ENCODE results near the gene DNAJC25.
"Not testable (repeated sequence)": the region's sequence is repeated elsewhere in the genome, so short reads cannot be mapped to it uniquely, and the experiment has no call there.

DNAJC25 gene

GRCh38 chr9:111613436-111614040 lies 17.6 kb upstream of the DNAJC25 start:
- Mint-ChIP-seq H3K27ac (no peak overlapping the region), H3K36me3 (no peaks in the 10 kb centered on the region), H3K4me1 (no peaks in the 10 kb centered on the region), H3K4me3 (no peak overlapping the region), H3K27me3 (peaks cover 60% of the 10 kb centered on the region), H3K9me3 (no peaks in the 10 kb centered on the region)
- no peak for ATAC-seq

GRCh38 chr9:111615928-111616327 lies 15.2 kb upstream of the DNAJC25 start:
- no peak overlapping the region for H3K27ac Mint-ChIP-seq
- no peaks in the 10 kb centered on the region for H3K36me3 Mint-ChIP-seq
- no peaks in the 10 kb centered on the region for H3K9me3 Mint-ChIP-seq
- no peaks in the 10 kb centered on the region for H3K4me1 Mint-ChIP-seq
- peaks cover 45% of the 10 kb centered on the region for H3K27me3 Mint-ChIP-seq
- ATAC-seq, result no peak
- no peak overlapping the region for H3K4me3 Mint-ChIP-seq

- ATAC-seq, H3K36me3 Mint-ChIP-seq, H3K4me3 Mint-ChIP-seq, H3K27ac Mint-ChIP-seq, H3K9me3 Mint-ChIP-seq, H3K4me1 Mint-ChIP-seq: not testable (repeated sequence)
- H3K27me3 Mint-ChIP-seq, result peaks cover 37% of the 10 kb centered on the region
Measured at GRCh38 chr9:111617349-111617748, 13.8 kb upstream of the DNAJC25 start.

GRCh38 chr9:111621895-111622480 lies 9.1 kb upstream of the DNAJC25 start:
- ATAC-seq, result no peak
- Mint-ChIP-seq H3K36me3 (no peaks in the 10 kb centered on the region), H3K4me1 (no peaks in the 10 kb centered on the region), H3K9me3 (no peaks in the 10 kb centered on the region), H3K27me3 (peaks cover 9% of the 10 kb centered on the region), H3K4me3 (no peak overlapping the region), H3K27ac (no peak overlapping the region)

- H3K36me3 Mint-ChIP-seq, result no peaks in the 10 kb centered on the region
- H3K27me3 Mint-ChIP-seq, result peaks cover 9% of the 10 kb centered on the region
- H3K4me3 Mint-ChIP-seq, result no peak overlapping the region
Measured at GRCh38 chr9:111622626-111623025, 8.5 kb upstream of the DNAJC25 start.

GRCh38 chr9:111627260-111627963 lies 3.7 kb upstream of the DNAJC25 start:
- H3K27me3 Mint-ChIP-seq, result peaks cover 2% of the 10 kb centered on the region
- H3K9me3 Mint-ChIP-seq, result no peaks in the 10 kb centered on the region
- peaks cover 13% of the 10 kb centered on the region for H3K4me1 Mint-ChIP-seq
- no peak for ATAC-seq
- H3K4me3 Mint-ChIP-seq, result no peak overlapping the region
- no peaks in the 10 kb centered on the region for H3K36me3 Mint-ChIP-seq
- H3K27ac Mint-ChIP-seq, result no peak overlapping the region

More at GRCh38 chr9:111622626-111623025, 8.5 kb upstream of the DNAJC25 start:
- ATAC-seq, result no peak
- no peaks in the 10 kb centered on the region for H3K9me3 Mint-ChIP-seq
- H3K27ac Mint-ChIP-seq, result no peak overlapping the region
- H3K4me1 Mint-ChIP-seq, result no peaks in the 10 kb centered on the region

- no peaks in the 10 kb centered on the region for H3K9me3 Mint-ChIP-seq
- ATAC-seq, result no peak
- H3K36me3 Mint-ChIP-seq, result peaks cover 6% of the 10 kb centered on the region
- no peaks in the 10 kb centered on the region for H3K27me3 Mint-ChIP-seq
- H3K4me1 Mint-ChIP-seq, result peaks cover 23% of the 10 kb centered on the region
- no peak overlapping the region for H3K4me3 Mint-ChIP-seq
- no peak overlapping the region for H3K27ac Mint-ChIP-seq
Measured at GRCh38 chr9:111628411-111628810, 2.7 kb upstream of the DNAJC25 start.

- Mint-ChIP-seq H3K4me3 (peak overlapping the region; percentile 95), H3K27ac (peak overlapping the region; percentile 81), H3K9me3 (no peaks in the 10 kb centered on the region), H3K27me3 (no peaks in the 10 kb centered on the region), H3K4me1 (peaks cover 39% of the 10 kb centered on the region), H3K36me3 (peaks cover 17% of the 10 kb centered on the region)
- ATAC-seq, result peak; percentile 52
Measured at GRCh38 chr9:111630182-111630963, 761 bp upstream of the DNAJC25 start.

GRCh38 chr9:111630964-111631213 lies 245 bp upstream of the DNAJC25 start:
- peaks cover 17% of the 10 kb centered on the region for H3K36me3 Mint-ChIP-seq
- peak overlapping the region; percentile 81 for H3K27ac Mint-ChIP-seq
- ATAC-seq, result no peak
- H3K4me1 Mint-ChIP-seq, result peaks cover 41% of the 10 kb centered on the region
- H3K9me3 Mint-ChIP-seq, result no peaks in the 10 kb centered on the region
- no peaks in the 10 kb centered on the region for H3K27me3 Mint-ChIP-seq
- H3K4me3 Mint-ChIP-seq, result peak overlapping the region; percentile 95

GRCh38 chr9:111632060-111632459 lies 926 bp downstream of the DNAJC25 start:
- peak overlapping the region; percentile 95 for H3K4me3 Mint-ChIP-seq
- H3K27me3 Mint-ChIP-seq, result no peaks in the 10 kb centered on the region
- peaks cover 17% of the 10 kb centered on the region for H3K36me3 Mint-ChIP-seq
- ATAC-seq, result no peak
- H3K4me1 Mint-ChIP-seq, result peaks cover 41% of the 10 kb centered on the region
- no peaks in the 10 kb centered on the region for H3K9me3 Mint-ChIP-seq
- H3K27ac Mint-ChIP-seq, result peak overlapping the region; percentile 81

- ATAC-seq, result no peak
- peaks cover 17% of the 10 kb centered on the region for H3K36me3 Mint-ChIP-seq
- H3K27me3 Mint-ChIP-seq, result no peaks in the 10 kb centered on the region
- no peak overlapping the region for H3K27ac Mint-ChIP-seq
- H3K4me1 Mint-ChIP-seq, result peaks cover 41% of the 10 kb centered on the region
- H3K4me3 Mint-ChIP-seq, result peak overlapping the region; percentile 95
- no peaks in the 10 kb centered on the region for H3K9me3 Mint-ChIP-seq
Measured at GRCh38 chr9:111632695-111633388, 1.7 kb downstream of the DNAJC25 start.

- Mint-ChIP-seq H3K4me3 (peak overlapping the region; percentile 95), H3K27me3 (no peaks in the 10 kb centered on the region), H3K4me1 (peaks cover 41% of the 10 kb centered on the region), H3K9me3 (no peaks in the 10 kb centered on the region), H3K27ac (no peak overlapping the region), H3K36me3 (peaks cover 17% of the 10 kb centered on the region)
- ATAC-seq, result no peak
Measured at GRCh38 chr9:111633389-111633736, 2.2 kb downstream of the DNAJC25 start.

GRCh38 chr9:111634860-111635259 lies 3.7 kb downstream of the DNAJC25 start:
- no peak overlapping the region for H3K4me3 Mint-ChIP-seq
- H3K36me3 Mint-ChIP-seq, result peaks cover 17% of the 10 kb centered on the region
- no peaks in the 10 kb centered on the region for H3K27me3 Mint-ChIP-seq
- no peak for ATAC-seq
- peaks cover 41% of the 10 kb centered on the region for H3K4me1 Mint-ChIP-seq
- no peaks in the 10 kb centered on the region for H3K9me3 Mint-ChIP-seq
- no peak overlapping the region for H3K27ac Mint-ChIP-seq

GRCh38 chr9:111637421-111637950 lies 6.4 kb downstream of the DNAJC25 start:
- peaks cover 27% of the 10 kb centered on the region for H3K4me1 Mint-ChIP-seq
- no peaks in the 10 kb centered on the region for H3K9me3 Mint-ChIP-seq
- ATAC-seq, result no peak
- H3K27ac Mint-ChIP-seq, result no peak overlapping the region
- H3K36me3 Mint-ChIP-seq, result peaks cover 17% of the 10 kb centered on the region
- no peaks in the 10 kb centered on the region for H3K27me3 Mint-ChIP-seq
- no peak overlapping the region for H3K4me3 Mint-ChIP-seq

GRCh38 chr9:111644195-111644772 lies 13.2 kb downstream of the DNAJC25 start:
- H3K27ac Mint-ChIP-seq, result no peak overlapping the region
- H3K9me3 Mint-ChIP-seq, result no peaks in the 10 kb centered on the region
- peaks cover 47% of the 10 kb centered on the region for H3K36me3 Mint-ChIP-seq

More at GRCh38 chr9:111644195-111644772, 13.2 kb downstream of the DNAJC25 start:
- no peak for ATAC-seq
- H3K4me1 Mint-ChIP-seq, result no peaks in the 10 kb centered on the region
- no peak overlapping the region for H3K4me3 Mint-ChIP-seq
- H3K27me3 Mint-ChIP-seq, result no peaks in the 10 kb centered on the region

All from stimulated activated memory B cell treated with anti-CD40 and anti-IgM and Interleukin-4, amounts not matched to agents 10 μg/mL and 1 μg/mL and 100 μg/mL, for 72 hours (primary cell).